ENCODE results near the gene PRKG1. TPM values are rescaled to one million over a fixed set of nuclear protein-coding genes. Genes with fewer than 3 reads are reported as not detected.

PRKG1 gene
- polyA plus RNA-seq, 3 donors = not detected

DNA sequence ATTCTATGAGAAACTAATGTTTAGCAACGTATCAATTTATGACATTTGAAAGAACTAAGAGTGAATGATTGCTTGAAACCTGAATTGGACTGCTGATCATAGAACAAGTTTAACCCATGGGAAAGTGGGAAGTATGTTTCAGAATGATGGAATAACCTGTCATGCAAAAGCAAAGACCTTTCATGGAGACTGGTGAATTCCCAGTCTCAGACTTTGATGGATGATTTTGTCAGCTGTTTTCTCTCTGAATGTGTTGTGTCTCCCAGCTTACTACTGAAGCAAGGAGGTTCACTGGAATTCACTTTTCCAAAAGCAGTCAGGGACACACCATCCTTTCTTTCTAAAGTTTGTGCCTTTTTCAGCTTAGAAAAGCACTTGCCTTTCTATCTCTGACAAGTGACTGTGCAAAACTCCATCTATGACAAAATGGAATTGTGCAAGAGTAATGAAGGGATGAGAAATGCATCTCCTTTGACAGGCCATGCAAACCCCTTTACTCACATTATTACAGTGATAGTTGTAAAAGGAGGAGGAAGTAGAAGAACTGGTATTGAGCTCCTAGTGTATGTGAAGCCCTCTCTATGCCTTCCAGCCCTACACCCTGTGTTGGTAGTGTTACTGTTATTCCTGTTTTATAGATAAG is 176.1 kb downstream of the PRKG1 start:
- Histone ChIP-seq H2AFZ (ENCODE audit: insufficient read depth, low read depth, low read length, poor library complexity, severe bottlenecking) (no peak overlapping the region), H3K9ac (ENCODE audit: insufficient read depth, low read length, poor library complexity, severe bottlenecking) (no peak overlapping the region), H3K4me3 (replicated peaks in 1 of 3; ENCODE audit: low read depth in 2 of 3, low read length in 3 of 3) (no peak overlapping the region), H3K4me1 (ENCODE audit: control insufficient read depth in 1 of 2, insufficient read depth in 2 of 2, low read length in 2 of 2) (no peaks in the 10 kb centered on the region), H3K27ac (ENCODE audit: low read depth in 1 of 2, low read length in 2 of 2) (no peak overlapping the region), H3K79me2 (ENCODE audit: insufficient read depth, low read length) (no peaks in the 10 kb centered on the region), H3K36me3 (replicated peaks in 1 of 2; ENCODE audit: control insufficient read depth in 1 of 2, insufficient read depth in 2 of 2, low read length in 2 of 2) (no peaks in the 10 kb centered on the region), H3K27me3 (ENCODE audit: control insufficient read depth in 2 of 2, insufficient read depth in 2 of 2, low read length in 2 of 2) (no peaks in the 10 kb centered on the region), H3K9me3 (replicated peaks in 1 of 2; ENCODE audit: control insufficient read depth in 1 of 2, insufficient read depth in 1 of 2, low read length in 2 of 2) (no peaks in the 10 kb centered on the region), H3K4me2 (replicated peaks; ENCODE audit: extremely low read depth, low read length, poor library complexity, severe bottlenecking) (no peak overlapping the region), H4K20me1 (ENCODE audit: insufficient read depth, low read length) (no peaks in the 10 kb centered on the region)
- peak in 1 of 3 donors; percentile 9 for DNase-seq
- intact Hi-C loops (cut with micrococcal nuclease) = no loop called here
- TF ChIP-seq CTCF (IDR thresholded peaks at IDR 0.05) = no peak
- Mint-ChIP-seq H3K4me3 (no peak overlapping the region), H3K36me3 (no peaks in the 10 kb centered on the region), H3K27ac (no peak overlapping the region), H3K9me3 (peaks cover 0 to 1% (median 0%) of the 10 kb centered on the region in 7 donors), H3K4me1 (no peaks in the 10 kb centered on the region), H3K27me3 (ENCODE audit: low read depth in 3 of 3) (no peaks in the 10 kb centered on the region)
- 89% methylated on average over 1 of the region's 1 CpG for WGBS (ENCODE audit: insufficient coverage)

- Histone ChIP-seq H3K36me3 (replicated peaks in 1 of 2; ENCODE audit: control insufficient read depth in 1 of 2, insufficient read depth in 2 of 2, low read length in 2 of 2) (no peaks in the 10 kb centered on the region), H3K9me3 (replicated peaks in 1 of 2; ENCODE audit: control insufficient read depth in 1 of 2, insufficient read depth in 1 of 2, low read length in 2 of 2) (no peaks in the 10 kb centered on the region), H2AFZ (ENCODE audit: insufficient read depth, low read depth, low read length, poor library complexity, severe bottlenecking) (no peak overlapping the region), H3K27me3 (ENCODE audit: control insufficient read depth in 2 of 2, insufficient read depth in 2 of 2, low read length in 2 of 2) (no peaks in the 10 kb centered on the region), H4K20me1 (ENCODE audit: insufficient read depth, low read length) (no peaks in the 10 kb centered on the region), H3K79me2 (ENCODE audit: insufficient read depth, low read length) (no peaks in the 10 kb centered on the region), H3K4me2 (replicated peaks; ENCODE audit: extremely low read depth, low read length, poor library complexity, severe bottlenecking) (no peak overlapping the region), H3K4me1 (ENCODE audit: control insufficient read depth in 1 of 2, insufficient read depth in 2 of 2, low read length in 2 of 2) (no peaks in the 10 kb centered on the region), H3K27ac (ENCODE audit: low read depth in 1 of 2, low read length in 2 of 2) (no peak overlapping the region), H3K9ac (ENCODE audit: insufficient read depth, low read length, poor library complexity, severe bottlenecking) (no peak overlapping the region), H3K4me3 (replicated peaks in 1 of 3; ENCODE audit: low read depth in 2 of 3, low read length in 3 of 3) (no peak overlapping the region)
- intact Hi-C loops (cut with micrococcal nuclease) = no loop called here
- 29% methylated on average over 1 of the region's 1 CpG for WGBS (ENCODE audit: insufficient coverage)
- no peak for TF ChIP-seq CTCF (IDR thresholded peaks at IDR 0.05)
- Mint-ChIP-seq H3K9me3 (peaks cover 0 to 3% (median 0%) of the 10 kb centered on the region in 7 donors), H3K4me1 (no peaks in the 10 kb centered on the region), H3K36me3 (no peaks in the 10 kb centered on the region), H3K27me3 (ENCODE audit: low read depth in 3 of 3) (no peaks in the 10 kb centered on the region), H3K4me3 (no peak overlapping the region), H3K27ac (no peak overlapping the region)
- DNase-seq = no peak
Measured at GRCh38 chr10:51251110-51251509, 176.8 kb downstream of the PRKG1 start.
